Measurements from ENCODE around the gene MXRA7.
"Not testable (repeated sequence)": the region's sequence is repeated elsewhere in the genome, so short reads cannot be mapped to it uniquely, and the experiment has no call there.

The MXRA7 gene

DNA sequence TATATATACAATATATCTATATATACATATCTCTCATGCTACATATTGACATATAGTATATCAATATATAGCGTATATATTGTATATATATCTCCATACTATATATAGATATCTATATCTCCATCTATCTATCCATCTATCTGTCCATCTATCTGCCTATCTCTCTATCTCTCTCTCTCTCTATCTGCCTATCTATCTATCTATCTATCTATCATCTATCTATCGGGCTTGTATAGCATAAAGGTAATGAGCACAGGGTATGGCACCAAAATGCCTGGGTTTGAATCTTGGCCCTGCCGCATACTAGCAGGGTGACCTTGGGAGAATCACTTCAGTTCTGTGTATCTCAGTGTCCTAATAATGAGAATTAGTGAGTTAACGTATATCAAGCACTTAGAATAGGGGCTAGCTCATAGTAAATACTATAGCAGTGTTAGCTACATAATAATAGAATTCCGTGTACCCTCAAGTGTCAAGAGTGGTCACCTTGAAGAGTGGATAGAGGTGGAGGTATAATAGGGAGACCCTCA lies 68.7 kb downstream of the MXRA7 start:
- no peak overlapping the region for H3K4me3 ChIP-seq (replicated peaks; ENCODE audit: low read depth, low read length)
- 0 out of 2 replicates have a peak, but pooled peaks cover 3% of the 10 kb centered on the region for H3K27me3 ChIP-seq (replicated peaks; ENCODE audit: control insufficient read depth, insufficient read depth, low read length)
- no peaks in the 10 kb centered on the region for H3K36me3 ChIP-seq (ENCODE audit: control insufficient read depth, insufficient read depth, low read length)
- TF ChIP-seq CTCF (IDR thresholded peaks at IDR 0.05; ENCODE audit: insufficient read depth, low read length, poor library complexity, severe bottlenecking): no peak
- DNase-seq (ENCODE audit: extremely low read depth, insufficient read length): no peak

GRCh38 chr17:76641501-76641900 lies 69.3 kb downstream of the MXRA7 start:
- no peak for TF ChIP-seq CTCF (IDR thresholded peaks at IDR 0.05; ENCODE audit: insufficient read depth, low read length, poor library complexity, severe bottlenecking)
- 0 out of 2 replicates have a peak, but pooled peaks cover 3% of the 10 kb centered on the region for H3K27me3 ChIP-seq (replicated peaks; ENCODE audit: control insufficient read depth, insufficient read depth, low read length)
- no peaks in the 10 kb centered on the region for H3K36me3 ChIP-seq (ENCODE audit: control insufficient read depth, insufficient read depth, low read length)
- no peak for DNase-seq (ENCODE audit: extremely low read depth, insufficient read length)
- H3K4me3 ChIP-seq (replicated peaks; ENCODE audit: low read depth, low read length): no peak overlapping the region

- no peaks in the 10 kb centered on the region for H3K36me3 ChIP-seq (ENCODE audit: control insufficient read depth, insufficient read depth, low read length)
- H3K27me3 ChIP-seq (replicated peaks; ENCODE audit: control insufficient read depth, insufficient read depth, low read length): 0 out of 2 replicates have a peak, but pooled peaks cover 3% of the 10 kb centered on the region
- no peak overlapping the region for H3K4me3 ChIP-seq (replicated peaks; ENCODE audit: low read depth, low read length)
- no peak for DNase-seq (ENCODE audit: extremely low read depth, insufficient read length)
- no peak for TF ChIP-seq CTCF (IDR thresholded peaks at IDR 0.05; ENCODE audit: insufficient read depth, low read length, poor library complexity, severe bottlenecking)
These were observed 70.0 kb downstream of the MXRA7 start for GRCh38 chr17:76640550-76641380.

DNA sequence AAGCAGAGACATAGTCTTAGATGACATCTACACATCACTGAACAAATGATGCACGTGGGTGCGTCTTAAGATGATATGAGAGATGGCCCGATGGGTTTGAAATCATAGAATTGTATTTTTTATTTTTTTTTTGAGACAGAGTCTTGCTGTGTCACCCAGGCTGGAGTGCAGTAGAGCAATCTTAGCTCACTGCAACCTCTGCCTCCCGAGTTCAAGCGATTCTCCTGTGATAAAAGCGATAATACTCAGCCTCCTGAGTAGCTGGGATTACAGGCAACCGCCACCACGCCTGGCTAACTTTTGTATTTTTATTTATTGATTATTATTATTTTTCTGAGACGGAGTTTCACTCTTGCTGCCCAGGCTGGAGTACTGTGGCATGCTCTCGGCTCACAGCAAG lies 72.5 kb downstream of the MXRA7 start:
- Histone ChIP-seq H3K27me3 (replicated peaks; ENCODE audit: control insufficient read depth, insufficient read depth, low read length) (peaks cover 1% of the 10 kb centered on the region; the same call in 1 of the 2 replicates), H3K36me3 (ENCODE audit: control insufficient read depth, insufficient read depth, low read length) (no peaks in the 10 kb centered on the region), H3K4me3 (replicated peaks; ENCODE audit: low read depth, low read length) (no peak overlapping the region)
- DNase-seq (ENCODE audit: extremely low read depth, insufficient read length): no peak
- TF ChIP-seq CTCF (IDR thresholded peaks at IDR 0.05; ENCODE audit: insufficient read depth, low read length, poor library complexity, severe bottlenecking): no peak

- H3K36me3 ChIP-seq (ENCODE audit: control insufficient read depth, insufficient read depth, low read length); DNase-seq (ENCODE audit: extremely low read depth, insufficient read length); H3K27me3 ChIP-seq (replicated peaks; ENCODE audit: control insufficient read depth, insufficient read depth, low read length); H3K4me3 ChIP-seq (replicated peaks; ENCODE audit: low read depth, low read length): not testable (repeated sequence)
These were observed 74.1 kb downstream of the MXRA7 start for GRCh38 chr17:76636486-76637206.

All from GM06990 (cell line).